ENCODE data around the gene ABHD11. TPM values are rescaled to one million over a fixed set of nuclear protein-coding genes. Genes with fewer than 3 reads are reported as not detected.

ABHD11 gene
- total RNA-seq, 1 experiment from 2014 or later, result 16.7 TPM

GRCh38 chr7:73758581-73759138, 20.1 kb upstream of the ABHD11 start:
- no peak for DNase-seq

GRCh38 chr7:73749931-73750776, 11.6 kb upstream of the ABHD11 start:
- Histone ChIP-seq H3K9me3 (no peaks in the 10 kb centered on the region), H3K36me3 (no peaks in the 10 kb centered on the region), H3K27me3 (no peaks in the 10 kb centered on the region), H3K4me3 (no peak overlapping the region)
- no peak for DNase-seq

More at GRCh38 chr7:73758581-73759138, 20.1 kb upstream of the ABHD11 start:
- no peaks in the 10 kb centered on the region for H3K9me3 ChIP-seq
- no peak overlapping the region for H3K4me3 ChIP-seq
- H3K27me3 ChIP-seq, result no peaks in the 10 kb centered on the region
- no peaks in the 10 kb centered on the region for H3K36me3 ChIP-seq

GRCh38 chr7:73746378-73746777, 7.8 kb upstream of the ABHD11 start:
- Histone ChIP-seq H3K9me3 (no peaks in the 10 kb centered on the region), H3K36me3 (no peaks in the 10 kb centered on the region), H3K27me3 (no peaks in the 10 kb centered on the region), H3K4me3 (no peak overlapping the region)
- DNase-seq, result no peak

- no peak for DNase-seq
- Histone ChIP-seq H3K36me3 (no peaks in the 10 kb centered on the region), H3K4me3 (no peak overlapping the region), H3K9me3 (no peaks in the 10 kb centered on the region), H3K27me3 (no peaks in the 10 kb centered on the region)
Observed at GRCh38 chr7:73742753-73743641, 4.4 kb upstream of the ABHD11 start.

GRCh38 chr7:73742338-73742752, 3.7 kb upstream of the ABHD11 start:
- H3K9me3 ChIP-seq, result no peaks in the 10 kb centered on the region
- no peaks in the 10 kb centered on the region for H3K27me3 ChIP-seq
- no peak overlapping the region for H3K4me3 ChIP-seq
- no peak for DNase-seq
- no peaks in the 10 kb centered on the region; the same call in 1 of the 2 replicates for H3K36me3 ChIP-seq

- no peak overlapping the region for H3K4me3 ChIP-seq
- H3K27me3 ChIP-seq, result no peaks in the 10 kb centered on the region
- DNase-seq, result no peak
- H3K36me3 ChIP-seq, result peaks cover 3% of the 10 kb centered on the region; the same call in 1 of the 2 replicates
- H3K9me3 ChIP-seq, result no peaks in the 10 kb centered on the region
Observed at GRCh38 chr7:73741600-73741999, 3.0 kb upstream of the ABHD11 start.

- Histone ChIP-seq H3K27me3 (no peaks in the 10 kb centered on the region), H3K4me3 (no peak overlapping the region), H3K36me3 (peaks cover 3% of the 10 kb centered on the region; the same call in 1 of the 2 replicates), H3K9me3 (no peaks in the 10 kb centered on the region)
- no peak for DNase-seq
Observed at GRCh38 chr7:73740771-73741170, 2.2 kb upstream of the ABHD11 start.

- no peak overlapping the region for H3K4me3 ChIP-seq
- peaks cover 3% of the 10 kb centered on the region; the same call in 1 of the 2 replicates for H3K36me3 ChIP-seq
- DNase-seq, result no peak
- H3K9me3 ChIP-seq, result no peaks in the 10 kb centered on the region
- H3K27me3 ChIP-seq, result no peaks in the 10 kb centered on the region
Observed at GRCh38 chr7:73740212-73740611, 1.6 kb upstream of the ABHD11 start.

GRCh38 chr7:73739387-73739767, 775 bp upstream of the ABHD11 start:
- peak; percentile 4 for DNase-seq
- Histone ChIP-seq H3K4me3 (peak overlapping the region; percentile 67), H3K9me3 (no peaks in the 10 kb centered on the region), H3K36me3 (peaks cover 3% of the 10 kb centered on the region; the same call in 1 of the 2 replicates), H3K27me3 (no peaks in the 10 kb centered on the region)

- H3K36me3 ChIP-seq, result peaks cover 3% of the 10 kb centered on the region; the same call in 1 of the 2 replicates
- peak overlapping the region; percentile 67 for H3K4me3 ChIP-seq
- DNase-seq, result peak; percentile 42
- H3K9me3 ChIP-seq, result no peaks in the 10 kb centered on the region
- no peaks in the 10 kb centered on the region for H3K27me3 ChIP-seq
Observed at GRCh38 chr7:73738220-73738611, 386 bp downstream of the ABHD11 start.

- DNase-seq, result no peak
- Histone ChIP-seq H3K9me3 (no peaks in the 10 kb centered on the region), H3K4me3 (peak overlapping the region; percentile 67), H3K27me3 (no peaks in the 10 kb centered on the region), H3K36me3 (peaks cover 3% of the 10 kb centered on the region; the same call in 1 of the 2 replicates)
Observed at GRCh38 chr7:73737491-73738219, 947 bp downstream of the ABHD11 start.

- DNase-seq, result no peak
- Histone ChIP-seq H3K36me3 (peaks cover 3% of the 10 kb centered on the region; the same call in 1 of the 2 replicates), H3K9me3 (no peaks in the 10 kb centered on the region), H3K4me3 (no peak overlapping the region), H3K27me3 (no peaks in the 10 kb centered on the region)
Observed at GRCh38 chr7:73736885-73737284, 1.7 kb downstream of the ABHD11 start.

- no peaks in the 10 kb centered on the region for H3K27me3 ChIP-seq
- no peaks in the 10 kb centered on the region for H3K9me3 ChIP-seq
- DNase-seq, result no peak
- H3K4me3 ChIP-seq, result no peak overlapping the region
- peaks cover 3% of the 10 kb centered on the region; the same call in 1 of the 2 replicates for H3K36me3 ChIP-seq
Observed at GRCh38 chr7:73735528-73735905, 3.1 kb downstream of the ABHD11 start.

GRCh38 chr7:73734619-73735527, 3.7 kb downstream of the ABHD11 start:
- no peak overlapping the region for H3K4me3 ChIP-seq
- no peaks in the 10 kb centered on the region for H3K27me3 ChIP-seq
- H3K36me3 ChIP-seq, result peaks cover 3% of the 10 kb centered on the region; the same call in 1 of the 2 replicates
- H3K9me3 ChIP-seq, result no peaks in the 10 kb centered on the region
- DNase-seq, result peak; percentile 60

GRCh38 chr7:73732397-73732796, 6.2 kb downstream of the ABHD11 start:
- Histone ChIP-seq H3K4me3 (no peak overlapping the region), H3K36me3 (peaks cover 3% of the 10 kb centered on the region; the same call in 1 of the 2 replicates), H3K27me3 (no peaks in the 10 kb centered on the region), H3K9me3 (no peaks in the 10 kb centered on the region)
- DNase-seq, result no peak
